ENCODE data around the gene FNTB. TPM values are rescaled to one million over a fixed set of nuclear protein-coding genes. Genes with fewer than 3 reads are reported as not detected.
A peak's percentile ranks its signal among the peaks of the same experiment; 100 is the strongest.

FNTB gene
- total and polyA plus RNA-seq, 2 of the 13 experiments (the other 11 are each of a cell fraction or from before 2014, with no cell fraction given), result 23.6 to 28.5 TPM

DNA sequence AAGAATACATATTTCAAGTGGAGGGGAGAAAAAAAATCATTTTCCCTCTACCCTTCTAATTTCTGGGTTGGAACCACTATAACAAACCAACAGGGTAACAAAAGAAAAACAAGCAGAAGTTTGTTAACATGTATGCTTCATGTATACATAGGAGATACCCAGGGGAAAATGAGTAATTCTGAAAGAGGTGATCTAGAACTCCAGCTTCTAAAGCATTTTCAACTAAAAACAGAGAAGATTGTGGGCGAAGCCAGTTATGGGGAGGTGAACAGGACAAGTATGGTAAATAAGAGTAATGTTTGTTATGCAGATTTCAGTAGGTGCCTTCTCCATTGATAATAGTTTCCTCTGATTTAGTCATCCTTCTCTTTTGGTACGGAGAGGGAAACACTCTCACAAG, 16.7 kb downstream of the FNTB start (continued):
- TF ChIP-seq JUN (CRISPR knock-in tag; IDR thresholded peaks at IDR 0.05) (no peak), ZNF484 (CRISPR knock-in tag; IDR thresholded peaks at IDR 0.05; ENCODE audit: borderline replicate concordance, low read depth) (no peak), NFIC (IDR thresholded peaks at IDR 0.05; ENCODE audit: low read length) (no peak), CBX5 (CRISPR knock-in tag; IDR thresholded peaks at IDR 0.05; ENCODE audit: borderline replicate concordance) (no peak), BRCA1 (CRISPR knock-in tag; IDR thresholded peaks at IDR 0.05) (no peak), NAIF1 (CRISPR knock-in tag; IDR thresholded peaks at IDR 0.05; ENCODE audit: borderline replicate concordance) (no peak), ZMYM3 (CRISPR knock-in tag; IDR thresholded peaks at IDR 0.05) (no peak), ZNF3 (CRISPR knock-in tag; IDR thresholded peaks at IDR 0.05) (no peak)

- no peak overlapping the region for H3K4me2 ChIP-seq (ENCODE audit: low read depth, low read length)
- H3K4me1 ChIP-seq (ENCODE audit: insufficient read depth, low read length), result no peaks in the 10 kb centered on the region
- H3K27ac ChIP-seq (ENCODE audit: extremely low read length, insufficient read depth, low read length), result no peak overlapping the region
- 96% methylated on average over 6 of the region's 6 CpGs for WGBS (ENCODE audit: low lambda C conversion rate)
- TF ChIP-seq ZNF552 (CRISPR knock-in tag; IDR thresholded peaks at IDR 0.05; ENCODE audit: borderline replicate concordance) (no peak), FOSL2 (CRISPR knock-in tag; IDR thresholded peaks at IDR 0.05) (peak; percentile 64)
- no peak overlapping the region for H3K4me3 ChIP-seq (replicated peaks in 1 of 3; ENCODE audit: insufficient read depth in 1 of 3, low read depth in 2 of 3, low read length in 3 of 3)
- DNase-seq (ENCODE audit: low spot score), result no peak
- no peaks in the 10 kb centered on the region for H3K9me3 ChIP-seq (ENCODE audit: low read length)
- H4K20me1 ChIP-seq (ENCODE audit: insufficient read depth, low read length), result no peaks in the 10 kb centered on the region
- H3K79me2 ChIP-seq (ENCODE audit: insufficient read depth, low read length), result peaks cover 8% of the 10 kb centered on the region
- ChIA-PET POLR2A (no interaction called here), CTCF (ENCODE audit: low intra/inter-chr PET ratio, low total read pairs) (no interaction called here)
- H3K9ac ChIP-seq (ENCODE audit: insufficient read depth, low read depth, low read length), result no peak overlapping the region
- FAIRE-seq, result no peak
- in situ Hi-C loops (cut with HindIII; ENCODE audit: extremely low pct_ligation_motif_present, low pct_unique_long_range_greater_than_20kb) (no loop called here), intact Hi-C loops (cut with micrococcal nuclease; ENCODE audit: unreplicated experiment) (no loop called here)
- BruUV-seq (replicated peaks), result no TSS peak
- no peak overlapping the region for H2AFZ ChIP-seq (ENCODE audit: low read length)
- H3K27me3 ChIP-seq (ENCODE audit: control insufficient read depth in 1 of 2, insufficient read depth in 2 of 2, low read length in 2 of 2), result no peaks in the 10 kb centered on the region
- H3K36me3 ChIP-seq (replicated peaks in 1 of 2; ENCODE audit: control insufficient read depth in 1 of 2, insufficient read depth in 2 of 2, low read length in 2 of 2), result peaks cover 13 to 58% of the 10 kb centered on the region in 2 experiments
- no peak for ATAC-seq
Measured at GRCh38 chr14:65006261-65006721, 19.6 kb downstream of the FNTB start.
